Measurements from ENCODE around the gene TMEM233.

DNA sequence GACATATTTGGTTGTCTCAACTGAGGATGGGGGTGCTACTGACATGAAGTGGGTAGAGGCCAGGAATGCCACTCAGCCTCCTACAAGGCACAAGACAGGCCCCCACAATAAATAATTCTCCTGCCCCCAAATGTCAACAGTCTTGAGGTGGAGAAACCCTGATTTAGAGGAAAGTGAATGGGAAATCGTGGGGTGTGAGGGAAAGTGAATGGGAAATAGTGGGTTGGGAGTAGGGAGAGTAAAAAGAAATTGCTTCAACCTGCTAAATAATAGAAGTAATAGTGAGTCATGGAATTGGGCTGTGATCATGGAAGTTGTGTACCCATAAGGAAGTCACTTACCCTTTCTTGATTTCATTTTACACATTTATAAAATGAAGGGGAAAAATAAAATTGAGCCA is 16.7 kb upstream of the TMEM233 start:
- TF ChIP-seq POLR2A (IDR thresholded peaks at IDR 0.05), result no peak
- TF ChIP-seq, protein P1, sequence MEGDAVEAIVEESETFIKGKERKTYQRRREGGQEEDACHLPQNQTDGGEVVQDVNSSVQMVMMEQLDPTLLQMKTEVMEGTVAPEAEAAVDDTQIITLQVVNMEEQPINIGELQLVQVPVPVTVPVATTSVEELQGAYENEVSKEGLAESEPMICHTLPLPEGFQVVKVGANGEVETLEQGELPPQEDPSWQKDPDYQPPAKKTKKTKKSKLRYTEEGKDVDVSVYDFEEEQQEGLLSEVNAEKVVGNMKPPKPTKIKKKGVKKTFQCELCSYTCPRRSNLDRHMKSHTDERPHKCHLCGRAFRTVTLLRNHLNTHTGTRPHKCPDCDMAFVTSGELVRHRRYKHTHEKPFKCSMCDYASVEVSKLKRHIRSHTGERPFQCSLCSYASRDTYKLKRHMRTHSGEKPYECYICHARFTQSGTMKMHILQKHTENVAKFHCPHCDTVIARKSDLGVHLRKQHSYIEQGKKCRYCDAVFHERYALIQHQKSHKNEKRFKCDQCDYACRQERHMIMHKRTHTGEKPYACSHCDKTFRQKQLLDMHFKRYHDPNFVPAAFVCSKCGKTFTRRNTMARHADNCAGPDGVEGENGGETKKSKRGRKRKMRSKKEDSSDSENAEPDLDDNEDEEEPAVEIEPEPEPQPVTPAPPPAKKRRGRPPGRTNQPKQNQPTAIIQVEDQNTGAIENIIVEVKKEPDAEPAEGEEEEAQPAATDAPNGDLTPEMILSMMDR (IDR thresholded peaks at IDR 0.05), result no peak

All from adrenal gland (tissue), 5 donors.